Superior temporal gyrus (tissue), 1 donor: ENCODE data around the gene LRP1B.

Experiments used
- DNase-seq: peaks from one replicate; pipeline ENCODE4 v3.0.0-alpha.2; 2016; ENCODE audit errors: extremely low spot score

LRP1B gene

DNA sequence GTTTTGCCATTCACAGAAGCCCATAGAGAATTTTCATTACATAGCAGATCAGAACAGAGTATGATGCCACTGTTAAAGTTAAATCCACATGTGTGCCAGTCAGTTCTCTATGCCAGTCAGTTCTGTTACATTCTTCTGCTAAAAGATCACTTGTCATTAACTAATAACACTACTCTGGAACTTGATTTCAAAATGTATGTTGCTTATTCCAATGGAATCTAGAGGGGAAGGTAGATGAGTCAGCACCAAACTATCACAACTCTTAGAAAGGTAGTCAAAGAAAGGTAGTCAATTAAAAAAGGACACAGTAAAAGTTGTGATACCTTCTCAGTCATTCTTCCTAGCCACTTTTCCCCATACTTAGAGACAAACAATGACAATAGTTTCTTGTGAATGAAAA is 1214.4 kb downstream of the LRP1B start:
- DNase-seq, result no peak

DNA sequence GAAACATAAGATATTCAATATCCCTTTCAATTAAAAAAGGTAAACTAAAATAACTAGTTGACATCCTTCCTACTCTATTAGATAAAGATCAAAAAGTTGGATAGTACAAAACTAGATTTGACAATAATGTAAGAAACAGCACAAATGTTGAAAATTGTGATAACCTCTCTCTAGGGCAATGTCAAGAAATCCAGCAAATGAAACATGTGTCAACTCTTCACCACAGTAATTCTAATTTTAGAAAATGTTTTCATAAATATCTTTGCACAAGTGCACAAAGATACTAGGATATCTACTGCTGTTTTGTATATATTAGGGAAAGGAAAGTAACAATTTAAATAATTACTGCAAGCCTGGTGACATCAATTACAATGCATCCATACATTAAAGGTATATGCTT is 1220.1 kb downstream of the LRP1B start:
- DNase-seq, result no peak

DNA sequence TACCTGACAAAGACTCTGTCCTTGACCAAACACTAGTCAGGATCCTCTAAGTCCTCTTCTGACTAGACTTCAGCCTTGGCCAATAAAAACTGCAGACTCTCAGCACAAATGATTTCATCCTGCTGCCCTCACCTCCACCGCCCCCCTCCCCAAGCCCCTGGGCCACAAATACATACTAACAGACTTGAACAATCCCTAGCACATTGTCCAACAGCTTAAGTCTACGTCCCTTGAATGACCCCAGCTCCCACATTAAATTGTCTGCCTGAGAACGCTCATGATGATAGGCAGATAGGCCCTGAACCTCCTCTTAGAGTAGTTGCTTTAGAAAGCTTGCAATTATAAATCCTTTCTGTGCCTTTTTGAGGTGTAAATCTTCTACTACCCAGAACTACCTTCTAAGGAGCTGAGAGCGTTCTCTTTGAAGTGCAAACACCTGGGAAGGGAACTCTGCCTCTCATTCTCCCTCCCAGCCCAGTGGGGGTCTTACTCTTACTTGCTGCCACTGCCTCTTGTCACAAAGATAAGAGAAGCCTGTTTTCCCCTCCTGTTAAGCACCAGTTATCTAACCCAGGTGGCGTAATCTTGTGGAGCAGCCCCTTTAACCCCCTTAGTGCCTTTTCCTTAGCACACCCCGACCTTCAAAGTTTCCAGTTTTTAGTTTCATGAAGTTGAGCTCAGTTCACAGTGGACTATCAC is 1225.6 kb downstream of the LRP1B start:
- no peak for DNase-seq

DNA sequence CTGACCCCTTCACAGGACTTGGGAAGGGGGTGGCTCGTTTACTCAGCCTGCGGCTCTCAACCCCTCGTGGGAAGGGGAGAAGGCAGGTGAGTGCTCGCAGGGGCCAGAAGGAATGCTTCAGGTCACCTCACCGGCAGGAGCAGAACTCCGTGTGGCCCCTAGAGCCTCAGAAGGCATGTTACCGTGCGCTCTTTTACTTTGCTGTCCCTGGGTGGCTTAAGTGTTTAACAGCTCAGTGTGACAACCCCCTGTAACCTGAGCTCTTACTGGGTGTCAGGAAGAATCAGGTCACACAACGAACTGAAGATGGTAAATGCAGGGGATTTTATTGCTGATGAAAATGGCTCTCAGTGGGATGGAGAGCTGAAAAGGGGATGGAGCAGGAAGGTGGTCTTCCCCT is 1235.4 kb downstream of the LRP1B start:
- no peak for DNase-seq

DNA sequence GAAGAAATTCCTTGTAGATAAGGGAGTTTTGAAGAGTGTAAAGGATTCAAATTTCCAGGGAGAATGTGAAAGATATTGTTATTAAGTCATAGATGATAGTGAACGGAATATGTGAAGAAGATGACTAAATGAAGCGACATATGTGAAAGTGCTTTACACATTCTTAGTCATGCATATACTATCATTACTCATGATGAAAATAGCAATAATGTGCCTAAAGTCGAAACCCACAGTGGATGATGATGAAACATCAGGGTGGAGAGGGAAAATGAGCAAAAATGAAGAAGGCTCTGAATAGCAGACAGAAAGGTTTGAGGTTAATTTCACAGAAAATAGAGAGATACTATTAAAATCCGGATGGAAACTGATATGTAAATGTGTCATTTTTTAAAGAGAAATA is 1237.1 kb downstream of the LRP1B start:
- no peak for DNase-seq

DNA sequence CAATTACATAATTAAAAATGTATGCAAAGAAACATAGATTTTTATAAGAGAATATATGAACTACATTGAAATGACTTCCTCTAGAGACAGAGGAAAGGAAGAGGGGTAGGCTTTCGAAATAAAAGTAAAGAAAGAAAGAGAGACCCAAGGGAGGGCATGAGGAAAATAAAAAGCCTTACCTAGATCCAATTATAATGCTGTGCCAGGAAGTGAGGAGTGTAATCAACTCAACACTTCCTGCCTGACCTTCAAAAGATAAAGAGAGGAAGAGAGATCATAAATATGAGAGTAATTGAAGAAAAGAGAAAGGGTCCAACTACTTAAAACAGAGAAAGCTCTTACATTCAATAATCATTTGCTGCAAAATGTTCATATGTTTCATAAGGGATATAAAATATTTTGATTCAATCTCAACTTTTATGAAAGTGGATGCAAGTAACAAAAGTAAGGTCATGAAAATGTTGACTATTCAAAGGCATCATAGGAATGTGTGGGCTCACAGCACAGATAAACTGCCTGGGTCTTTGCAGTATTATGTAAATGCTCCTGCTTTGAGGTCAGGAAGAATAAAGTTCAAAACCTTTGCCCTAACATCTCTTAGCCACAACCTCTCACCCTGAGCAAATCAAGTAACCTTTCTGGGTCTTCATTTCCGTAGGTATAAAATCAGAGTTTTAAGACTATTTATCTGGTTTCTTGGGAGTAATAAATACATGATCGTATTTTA is 1237.7 kb downstream of the LRP1B start:
- no peak for DNase-seq

DNA sequence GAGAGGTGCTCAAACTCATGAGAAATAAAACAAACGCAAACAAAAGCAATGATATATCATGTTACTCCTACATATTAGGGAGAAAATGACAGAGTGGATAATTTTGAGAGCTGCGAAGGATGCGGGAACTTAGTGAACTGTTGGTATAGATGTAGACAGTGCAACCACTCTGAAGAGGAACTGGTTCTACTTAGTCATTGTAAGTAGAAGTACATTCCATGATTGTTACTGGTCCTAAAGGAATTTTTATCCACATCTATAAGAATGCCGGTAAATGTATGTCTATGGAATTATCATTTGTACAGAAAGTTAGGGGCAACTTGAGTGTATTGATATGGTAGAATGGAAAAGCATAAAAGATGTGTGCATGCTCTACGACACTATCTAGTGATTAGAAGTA is 1238.4 kb downstream of the LRP1B start:
- DNase-seq, result no peak

DNA sequence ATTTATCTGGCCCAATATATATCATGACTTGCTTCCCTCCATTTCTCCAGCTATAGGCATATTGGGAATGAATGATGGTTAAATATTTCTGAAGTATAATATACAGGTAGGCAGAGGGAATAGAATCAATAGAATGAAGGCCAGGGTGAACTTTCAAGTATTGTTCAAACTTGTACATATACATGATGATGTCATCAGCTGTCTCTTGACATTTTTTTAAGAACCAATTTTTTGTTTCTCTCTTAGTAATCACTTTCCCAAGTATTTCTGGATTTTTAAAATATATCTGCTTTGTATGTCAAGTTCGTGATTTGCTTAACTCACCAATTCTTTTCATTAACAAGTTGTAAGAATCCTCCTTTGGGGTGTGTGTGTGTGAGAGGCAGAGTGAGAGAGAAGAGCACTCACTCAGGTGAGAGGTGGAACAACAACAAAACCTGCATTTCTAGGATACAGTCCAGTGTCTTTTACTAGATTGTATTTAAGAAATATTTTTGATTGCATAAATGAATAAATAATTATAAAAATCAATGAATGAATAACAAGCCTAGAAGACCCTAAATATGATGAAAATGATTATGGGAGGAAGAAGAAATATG is 1239.1 kb downstream of the LRP1B start:
- DNase-seq, result no peak

DNA sequence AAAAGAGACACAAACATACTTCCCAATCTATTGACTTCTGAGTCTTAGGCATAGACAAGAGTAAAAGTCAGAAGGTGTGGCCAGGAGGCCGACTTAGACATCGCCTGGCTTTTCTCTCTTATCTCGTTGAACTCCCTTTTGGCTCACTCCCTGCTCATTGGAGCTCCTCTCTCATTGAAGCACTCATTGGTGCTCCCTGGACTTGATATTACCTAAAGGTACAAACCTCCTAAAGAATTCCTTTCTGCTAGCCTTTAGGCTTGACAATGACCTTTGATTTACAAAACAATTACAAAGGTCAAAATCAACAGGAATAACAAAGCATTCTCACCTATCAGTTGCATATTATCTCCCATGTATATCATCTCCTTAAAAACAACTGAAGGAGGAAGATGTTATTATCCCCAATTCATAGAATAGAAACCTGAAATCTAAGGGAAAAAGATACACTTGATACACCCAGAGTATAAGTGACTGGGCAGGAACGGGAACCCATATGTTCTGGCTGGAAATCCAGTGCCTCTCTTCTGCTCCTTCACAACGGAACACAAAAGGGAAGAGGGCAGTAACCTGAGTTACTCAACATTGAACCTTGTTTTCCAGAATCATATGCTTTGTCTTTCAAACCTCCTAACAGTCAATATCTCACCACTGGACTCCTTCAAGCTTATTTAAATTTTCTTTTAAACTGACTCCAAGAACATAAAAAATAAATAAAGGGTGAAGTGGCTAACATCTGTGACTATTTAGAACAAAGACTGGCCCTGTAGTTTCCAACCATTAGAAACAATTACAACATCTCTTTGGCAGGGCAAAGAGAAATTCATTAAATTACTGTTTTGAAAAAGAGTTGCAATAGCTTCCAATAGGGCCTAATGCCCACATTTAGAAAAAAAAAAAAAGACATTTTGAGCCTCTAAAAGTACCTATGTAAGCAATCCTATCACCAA is 1247.9 kb downstream of the LRP1B start:
- DNase-seq, result no peak

DNA sequence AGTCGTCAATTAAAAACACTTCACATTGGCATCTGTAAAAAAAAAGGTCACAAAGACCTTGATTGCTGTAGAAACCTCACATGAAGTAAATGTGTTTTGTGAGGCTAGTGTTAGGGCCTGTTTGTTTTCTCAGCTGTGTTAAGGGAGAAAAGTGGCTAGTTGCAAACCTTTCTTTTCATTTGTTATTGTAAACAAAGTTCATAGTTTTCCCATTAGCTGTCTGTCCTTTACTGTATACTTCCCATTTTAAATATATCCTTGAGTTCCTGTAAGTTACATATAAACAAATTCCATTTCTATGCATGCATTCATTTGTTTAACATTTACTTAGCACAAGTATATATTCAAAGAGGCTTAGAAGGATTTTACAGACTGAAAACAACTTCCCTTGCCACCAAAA is 1250.2 kb downstream of the LRP1B start:
- no peak for DNase-seq

DNA sequence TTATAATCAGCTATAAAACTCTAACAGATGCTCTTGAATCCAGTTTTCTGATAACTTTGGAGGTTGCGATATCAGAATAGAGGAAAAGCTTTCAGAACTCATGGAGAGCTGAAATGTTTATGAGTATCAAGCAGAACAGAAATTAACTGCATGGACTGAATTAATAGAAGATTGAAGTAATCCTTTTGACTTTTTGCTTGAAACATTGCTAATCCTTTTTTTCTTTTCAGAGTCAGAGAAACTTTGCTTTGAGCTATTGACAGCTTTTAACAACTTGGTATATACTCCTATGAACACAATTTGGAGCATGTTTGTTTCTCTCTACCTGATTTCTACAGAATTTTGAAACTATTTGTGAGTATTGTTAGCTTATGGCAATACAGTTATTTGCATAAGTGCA is 1254.8 kb downstream of the LRP1B start:
- DNase-seq, result no peak

DNA sequence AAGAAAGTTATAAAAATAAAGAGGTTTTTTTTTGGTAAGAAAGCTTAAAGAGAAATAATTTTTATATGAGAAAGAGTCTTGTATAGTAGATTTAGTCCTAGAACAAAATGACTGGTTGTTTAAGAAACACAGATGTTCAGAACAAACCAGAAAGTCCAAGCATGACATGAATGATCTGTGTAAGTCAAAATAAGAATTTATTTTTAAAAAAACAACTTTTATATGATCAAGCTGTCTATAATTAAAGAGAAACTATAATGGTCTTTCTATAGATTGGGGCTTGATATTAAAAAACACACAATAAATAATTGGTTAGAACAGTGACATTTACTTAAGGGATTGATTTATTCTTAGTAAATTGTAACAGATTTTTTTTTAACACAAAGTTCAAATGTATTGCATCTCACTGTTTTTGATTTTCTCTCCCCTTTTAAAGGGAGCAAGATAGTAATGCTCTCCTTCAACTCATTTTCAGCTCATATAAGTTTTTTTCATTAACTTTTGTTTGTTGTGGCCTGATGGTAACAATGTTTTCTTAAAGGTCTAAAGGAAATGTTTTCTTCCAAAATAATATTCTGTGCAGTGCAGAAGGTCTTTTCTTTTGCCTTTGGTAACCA is 1256.8 kb downstream of the LRP1B start:
- no peak for DNase-seq

DNA sequence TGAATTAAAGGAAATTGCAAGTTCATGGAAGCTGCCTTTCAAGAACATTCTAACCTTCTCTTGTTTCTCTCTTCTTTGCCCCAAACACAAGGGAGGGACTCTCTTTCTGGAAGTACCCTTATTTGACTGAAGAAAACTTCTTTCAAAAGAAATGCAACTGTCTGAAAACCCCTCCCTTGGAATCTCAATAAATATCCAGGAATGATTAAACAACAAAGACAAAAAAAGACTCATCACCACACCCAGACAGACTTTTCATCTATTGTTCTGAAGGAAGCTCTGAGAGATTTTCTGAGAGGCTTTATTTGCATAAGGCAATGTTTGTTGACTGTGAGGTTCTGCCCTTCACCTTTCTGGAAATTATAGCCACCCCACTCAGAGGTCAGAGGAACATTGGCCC is 1260.9 kb downstream of the LRP1B start:
- DNase-seq, result no peak

DNA sequence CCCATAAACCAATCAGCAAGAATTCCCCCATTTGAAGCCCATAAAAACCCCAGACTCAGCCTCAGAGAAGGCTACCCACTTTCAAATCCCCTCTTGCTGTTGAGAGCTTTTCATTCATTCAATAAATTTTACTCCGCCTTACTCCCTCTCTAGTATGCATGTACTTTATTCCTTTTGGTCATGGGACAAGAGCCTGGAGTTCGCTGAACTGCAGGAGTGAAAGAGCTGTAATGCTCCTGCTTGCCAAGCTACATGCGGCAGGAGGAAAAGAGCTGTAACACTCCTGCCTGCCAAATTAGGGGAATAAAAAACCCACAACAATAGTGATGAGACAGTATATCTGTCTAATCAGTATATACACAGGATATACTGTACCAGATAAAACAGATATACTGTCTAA is 1261.7 kb downstream of the LRP1B start:
- no peak for DNase-seq

DNA sequence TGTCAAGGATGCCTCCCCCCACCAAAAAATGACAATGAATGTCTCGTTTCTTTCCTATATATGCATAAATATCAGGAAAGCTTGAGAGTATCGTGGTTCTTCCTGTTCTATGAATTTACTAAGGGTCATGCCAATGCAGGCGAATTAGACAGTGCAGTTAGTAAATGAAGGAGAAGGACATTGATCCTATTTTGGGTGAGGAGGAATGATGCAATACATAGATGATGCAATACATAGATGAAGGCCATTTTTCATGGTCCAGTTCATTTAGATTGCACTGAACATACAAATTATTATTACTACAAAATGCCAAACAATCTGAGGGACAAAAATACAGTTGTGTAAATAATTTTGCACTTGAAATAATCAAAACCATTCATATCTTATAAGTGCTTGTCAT is 1265.0 kb downstream of the LRP1B start:
- DNase-seq, result no peak

DNA sequence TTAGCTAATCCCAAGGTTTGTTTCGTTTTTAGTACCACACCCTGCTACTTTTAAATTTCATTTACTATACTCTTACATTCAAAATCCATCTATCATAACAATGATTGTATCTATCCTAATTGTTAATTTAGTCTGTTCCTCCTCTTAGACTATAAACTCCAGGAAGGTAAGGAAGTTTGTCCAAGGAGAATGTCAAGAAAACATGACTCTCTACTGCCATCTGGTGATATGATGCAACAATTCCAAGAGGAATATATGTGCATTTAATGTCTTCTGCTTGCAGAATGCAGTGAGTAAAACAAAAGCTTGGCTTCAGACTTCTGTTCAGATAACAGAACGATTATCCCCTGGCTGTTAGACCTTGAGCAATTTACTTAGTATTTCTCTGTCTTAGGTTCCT is 1267.1 kb downstream of the LRP1B start:
- peak; percentile 69 for DNase-seq

DNA sequence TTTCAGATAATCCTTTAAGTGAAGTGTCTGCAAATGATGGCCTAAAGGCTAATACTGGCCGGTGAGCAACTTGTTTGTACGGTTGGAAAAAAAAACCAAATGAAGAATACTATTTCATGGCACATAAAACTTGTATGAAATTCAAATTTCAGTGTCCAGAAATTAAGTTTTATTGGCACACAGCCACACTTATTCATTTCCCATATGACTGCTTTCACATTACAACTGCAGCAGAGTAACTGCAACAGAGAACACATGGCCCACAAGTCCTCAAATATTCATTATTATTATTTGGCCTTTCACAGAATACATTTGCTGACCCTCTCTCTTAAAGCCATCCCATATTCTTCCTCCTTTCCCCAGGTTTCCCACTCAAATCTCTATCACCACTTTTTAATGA is 1268.6 kb downstream of the LRP1B start:
- DNase-seq, result no peak

DNA sequence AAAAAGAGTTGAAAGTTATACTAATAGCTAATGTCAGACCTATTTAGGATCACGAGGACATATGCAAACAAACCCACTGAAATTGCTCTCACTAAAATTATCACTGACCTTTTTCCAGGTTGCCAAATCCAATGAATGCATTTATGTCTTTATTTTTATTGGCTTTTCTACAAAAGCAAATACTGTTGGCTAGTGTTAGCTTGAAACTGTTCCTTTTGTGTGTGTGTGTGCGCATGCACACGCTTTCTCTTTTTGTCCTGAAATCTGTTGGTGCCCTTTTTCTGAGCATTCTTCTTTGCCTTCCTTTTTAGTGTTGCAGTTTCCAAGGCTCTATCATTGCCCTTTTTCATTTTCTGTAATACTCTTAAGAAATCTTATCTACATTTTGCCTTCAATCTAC is 1269.2 kb downstream of the LRP1B start:
- DNase-seq, result no peak

DNA sequence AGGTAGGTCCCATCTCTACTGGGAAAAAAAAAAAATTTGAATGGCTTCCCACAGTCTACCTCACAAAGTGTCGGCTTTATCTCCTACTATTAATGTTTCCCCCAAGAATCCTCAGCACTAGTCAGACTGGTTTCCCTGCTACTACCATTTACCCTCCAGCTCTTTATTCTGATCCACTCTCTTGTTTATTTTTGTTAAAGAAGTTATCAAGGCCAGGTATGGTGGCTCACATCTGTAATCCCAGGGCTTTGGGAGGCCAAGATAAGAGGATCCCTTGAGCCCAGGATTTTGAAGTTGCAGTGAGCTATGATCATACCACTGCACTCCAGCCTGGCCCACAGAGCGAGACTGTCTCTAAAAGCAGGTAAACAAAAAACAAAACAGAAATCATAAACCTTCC is 1275.3 kb downstream of the LRP1B start:
- DNase-seq, result no peak

DNA sequence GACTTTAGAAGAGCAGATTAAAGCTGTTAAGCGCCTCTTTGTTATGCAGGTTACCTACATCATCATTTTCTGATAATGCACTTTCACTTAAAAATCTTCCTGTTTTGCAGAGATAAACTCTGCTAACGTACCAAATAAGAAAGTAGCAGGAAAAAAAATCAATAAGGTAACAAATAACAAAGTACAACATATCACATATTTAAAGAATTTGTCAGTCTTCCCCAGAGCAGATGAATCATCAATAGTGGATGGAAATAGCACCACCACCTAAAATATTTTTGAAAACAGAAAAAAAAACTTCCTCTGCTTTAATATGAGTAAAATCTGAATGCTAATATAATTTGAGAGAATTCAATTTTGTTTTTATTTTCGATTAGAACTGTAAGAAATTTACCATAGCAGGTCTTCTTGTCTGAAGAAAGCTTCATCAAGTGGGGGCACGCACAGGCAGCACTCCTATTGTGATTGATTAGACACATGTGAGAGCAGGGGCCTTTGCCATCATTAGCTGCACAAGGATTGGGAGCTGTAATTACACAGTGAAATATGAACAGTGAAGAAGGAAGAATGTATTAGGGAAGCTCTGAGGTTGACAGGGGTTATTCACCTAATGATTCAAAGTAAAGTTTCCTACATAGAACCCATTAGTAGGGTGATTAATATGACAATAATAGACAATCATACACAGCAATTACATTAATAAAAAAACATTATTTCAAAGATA is 1279.4 kb downstream of the LRP1B start:
- DNase-seq, result no peak

DNA sequence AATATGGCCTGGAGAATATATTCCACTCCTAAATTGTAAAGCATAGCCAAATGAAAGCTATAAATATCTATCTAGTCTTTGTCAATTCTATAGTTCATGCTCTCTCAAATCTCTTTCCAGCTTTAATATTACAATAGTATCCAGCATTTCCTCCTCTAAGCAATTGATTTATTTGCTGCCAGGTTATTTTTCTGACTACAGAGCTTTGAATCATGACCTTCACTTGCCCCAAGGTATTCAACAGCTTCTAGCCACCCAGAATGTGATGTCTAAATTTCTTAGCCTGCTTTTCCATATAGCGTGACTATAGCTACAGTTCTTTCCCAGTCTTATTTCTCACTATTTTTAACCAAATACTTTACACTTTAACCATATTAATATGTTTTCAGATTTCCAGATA is 1287.6 kb downstream of the LRP1B start:
- DNase-seq, result no peak
